ENCODE results near the gene SLC6A18. TPM values are rescaled to one million over a fixed set of nuclear protein-coding genes. Genes with fewer than 3 reads are reported as not detected.

Gene SLC6A18
- polyA plus RNA-seq, 1 donor (not counting 4 experiments of a cell fraction or from before 2014, with no cell fraction given), result not detected

GRCh38 chr5:1180096-1180495 lies 45.1 kb upstream of the SLC6A18 start:
- Histone ChIP-seq H3K4me2 (ENCODE audit: control insufficient read depth, extremely low read depth, insufficient read depth, low read depth, low read length) (no peak overlapping the region), H3K4me3 (ENCODE audit: control insufficient read depth in 2 of 3, extremely low read depth in 1 of 3, insufficient read depth in 2 of 3, low read depth in 1 of 3, low read length in 3 of 3) (no peak overlapping the region), H3K9ac (ENCODE audit: control insufficient read depth, extremely low read depth, insufficient read depth, low read length) (no peak overlapping the region), H3K27ac (ENCODE audit: control insufficient read depth, insufficient read depth, low read length) (no peak overlapping the region), H3K9me3 (ENCODE audit: control insufficient read depth, low read depth, low read length) (no peaks in the 10 kb centered on the region), H3K27me3 (ENCODE audit: control insufficient read depth, extremely low read depth, insufficient read depth, low read length) (no peaks in the 10 kb centered on the region), H3K79me2 (ENCODE audit: control insufficient read depth, insufficient read depth, low read length) (no peaks in the 10 kb centered on the region), H4K20me1 (ENCODE audit: control insufficient read depth, extremely low read depth, insufficient read depth, low read length) (no peaks in the 10 kb centered on the region), H3K9me1 (ENCODE audit: control insufficient read depth, extremely low read depth, insufficient read depth, low read length) (no peaks in the 10 kb centered on the region), H3K36me3 (ENCODE audit: control insufficient read depth in 2 of 2, extremely low read depth in 1 of 2, insufficient read depth in 2 of 2, low read length in 2 of 2) (no peaks in the 10 kb centered on the region), H3K4me1 (ENCODE audit: control insufficient read depth, extremely low read depth, insufficient read depth, low read length) (no peaks in the 10 kb centered on the region), H2AFZ (ENCODE audit: control insufficient read depth, low read length) (no peak overlapping the region)
- dilution Hi-C loops (cut with MboI; ENCODE audit: extremely low pct_ligation_motif_present, low sequenced_read_pairs), result no loop called here
- FAIRE-seq (no peak), DNase-seq (ENCODE audit: low read depth, low spot score) (no peak)
- no peak for TF ChIP-seq EZH2 (IDR thresholded peaks at IDR 0.05; ENCODE audit: low read length)
- no peak for TF ChIP-seq CTCF (optimal IDR thresholded peaks at IDR 0.05 in 1 of 3, IDR thresholded peaks at IDR 0.05 in 1 of 3, conservative IDR thresholded peaks at IDR 0.05 in 1 of 3; ENCODE audit: extremely low read depth in 1 of 3, insufficient read depth in 2 of 3, low read length in 3 of 3)

GRCh38 chr5:1180841-1181271 lies 44.3 kb upstream of the SLC6A18 start:
- no peak overlapping the region for H3K27ac ChIP-seq (ENCODE audit: control insufficient read depth, insufficient read depth, low read length)
- no peaks in the 10 kb centered on the region for H3K27me3 ChIP-seq (ENCODE audit: control insufficient read depth, extremely low read depth, insufficient read depth, low read length)
- TF ChIP-seq CTCF (optimal IDR thresholded peaks at IDR 0.05 in 1 of 3, IDR thresholded peaks at IDR 0.05 in 1 of 3, conservative IDR thresholded peaks at IDR 0.05 in 1 of 3; ENCODE audit: extremely low read depth in 1 of 3, insufficient read depth in 2 of 3, low read length in 3 of 3) (no peak), EZH2 (IDR thresholded peaks at IDR 0.05; ENCODE audit: low read length) (no peak)
- H3K9me1 ChIP-seq (ENCODE audit: control insufficient read depth, extremely low read depth, insufficient read depth, low read length), result no peaks in the 10 kb centered on the region
- FAIRE-seq (no peak), DNase-seq (ENCODE audit: low read depth, low spot score) (no peak)
- no peak overlapping the region for H3K4me3 ChIP-seq (ENCODE audit: control insufficient read depth in 2 of 3, extremely low read depth in 1 of 3, insufficient read depth in 2 of 3, low read depth in 1 of 3, low read length in 3 of 3)
- no peaks in the 10 kb centered on the region for H3K9me3 ChIP-seq (ENCODE audit: control insufficient read depth, low read depth, low read length)
- H2AFZ ChIP-seq (ENCODE audit: control insufficient read depth, low read length), result no peak overlapping the region
- no peaks in the 10 kb centered on the region for H3K79me2 ChIP-seq (ENCODE audit: control insufficient read depth, insufficient read depth, low read length)
- H3K4me1 ChIP-seq (ENCODE audit: control insufficient read depth, extremely low read depth, insufficient read depth, low read length), result no peaks in the 10 kb centered on the region
- H3K9ac ChIP-seq (ENCODE audit: control insufficient read depth, extremely low read depth, insufficient read depth, low read length), result no peak overlapping the region
- no peaks in the 10 kb centered on the region for H4K20me1 ChIP-seq (ENCODE audit: control insufficient read depth, extremely low read depth, insufficient read depth, low read length)
- no peaks in the 10 kb centered on the region for H3K36me3 ChIP-seq (ENCODE audit: control insufficient read depth in 2 of 2, extremely low read depth in 1 of 2, insufficient read depth in 2 of 2, low read length in 2 of 2)
- no peak overlapping the region for H3K4me2 ChIP-seq (ENCODE audit: control insufficient read depth, extremely low read depth, insufficient read depth, low read depth, low read length)
- dilution Hi-C loops (cut with MboI; ENCODE audit: extremely low pct_ligation_motif_present, low sequenced_read_pairs), result no loop called here
